HepG2 (cell line): ENCODE measurements around the gene KLHL28.

Source experiments
- ZNF639 ChIP-seq: conservative IDR thresholded peaks from 2 replicates; pipeline ENCODE4 v1.6.1; 2018; ENCODE audit warnings: missing genetic modification reagents
- TF ChIP-seq, protein P1 (sequence below): sonication (generic); formaldehyde crosslinking; IDR thresholded peaks from 2 replicates; pipeline ENCODE4 v1.5.0; 2020; ENCODE audit warnings: mild to moderate bottlenecking, missing genetic modification reagents, moderate library complexity

- TF ChIP-seq, protein P1, sequence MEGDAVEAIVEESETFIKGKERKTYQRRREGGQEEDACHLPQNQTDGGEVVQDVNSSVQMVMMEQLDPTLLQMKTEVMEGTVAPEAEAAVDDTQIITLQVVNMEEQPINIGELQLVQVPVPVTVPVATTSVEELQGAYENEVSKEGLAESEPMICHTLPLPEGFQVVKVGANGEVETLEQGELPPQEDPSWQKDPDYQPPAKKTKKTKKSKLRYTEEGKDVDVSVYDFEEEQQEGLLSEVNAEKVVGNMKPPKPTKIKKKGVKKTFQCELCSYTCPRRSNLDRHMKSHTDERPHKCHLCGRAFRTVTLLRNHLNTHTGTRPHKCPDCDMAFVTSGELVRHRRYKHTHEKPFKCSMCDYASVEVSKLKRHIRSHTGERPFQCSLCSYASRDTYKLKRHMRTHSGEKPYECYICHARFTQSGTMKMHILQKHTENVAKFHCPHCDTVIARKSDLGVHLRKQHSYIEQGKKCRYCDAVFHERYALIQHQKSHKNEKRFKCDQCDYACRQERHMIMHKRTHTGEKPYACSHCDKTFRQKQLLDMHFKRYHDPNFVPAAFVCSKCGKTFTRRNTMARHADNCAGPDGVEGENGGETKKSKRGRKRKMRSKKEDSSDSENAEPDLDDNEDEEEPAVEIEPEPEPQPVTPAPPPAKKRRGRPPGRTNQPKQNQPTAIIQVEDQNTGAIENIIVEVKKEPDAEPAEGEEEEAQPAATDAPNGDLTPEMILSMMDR (CRISPR knock-in tag): no peak
- no peak for TF ChIP-seq ZNF639 (CRISPR knock-in tag)
These were observed 26.6 kb downstream of the KLHL28 start for GRCh38 chr14:44935155-44935554.
